ENCODE data around the gene CHRNA4.
"Not testable (repeated sequence)": the region's sequence is repeated elsewhere in the genome, so short reads cannot be mapped to it uniquely, and the experiment has no call there.

CHRNA4 gene

GRCh38 chr20:63308218-63308911 lies 52.8 kb downstream of the CHRNA4 start:
- no peak for DNase-seq (ENCODE audit: low spot score)

DNA sequence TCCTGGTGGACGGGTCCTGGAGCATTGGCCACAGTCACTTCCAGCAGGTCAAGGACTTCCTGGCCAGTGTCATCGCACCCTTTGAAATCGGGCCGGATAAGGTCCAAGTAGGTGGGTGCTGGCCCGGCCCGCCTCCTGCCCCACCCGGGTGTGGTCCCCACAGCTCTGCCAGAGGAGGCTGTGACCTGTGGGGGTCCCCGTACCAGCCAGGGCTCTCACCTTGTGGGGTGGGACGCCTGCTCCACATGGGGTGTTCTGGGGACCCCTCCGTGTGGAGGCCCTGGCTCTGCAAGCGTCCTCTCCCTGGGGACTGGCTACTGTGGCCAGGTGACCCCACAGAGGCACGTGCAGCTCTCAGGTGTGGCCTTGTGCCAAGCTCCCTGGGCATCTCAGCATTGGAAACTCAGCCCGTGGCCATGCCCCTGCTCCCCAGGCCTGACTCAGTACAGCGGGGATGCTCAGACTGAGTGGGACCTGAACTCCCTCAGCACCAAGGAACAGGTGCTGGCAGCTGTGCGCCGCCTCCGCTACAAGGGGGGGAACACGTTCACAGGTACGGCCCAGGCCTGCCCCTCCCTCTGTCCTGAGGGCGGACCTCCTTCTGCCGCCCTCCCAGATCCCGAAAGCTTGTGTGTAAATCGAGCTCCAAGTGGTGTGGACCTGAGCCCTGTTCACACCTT lies 53.5 kb downstream of the CHRNA4 start:
- no peak for DNase-seq (ENCODE audit: low spot score)

DNA sequence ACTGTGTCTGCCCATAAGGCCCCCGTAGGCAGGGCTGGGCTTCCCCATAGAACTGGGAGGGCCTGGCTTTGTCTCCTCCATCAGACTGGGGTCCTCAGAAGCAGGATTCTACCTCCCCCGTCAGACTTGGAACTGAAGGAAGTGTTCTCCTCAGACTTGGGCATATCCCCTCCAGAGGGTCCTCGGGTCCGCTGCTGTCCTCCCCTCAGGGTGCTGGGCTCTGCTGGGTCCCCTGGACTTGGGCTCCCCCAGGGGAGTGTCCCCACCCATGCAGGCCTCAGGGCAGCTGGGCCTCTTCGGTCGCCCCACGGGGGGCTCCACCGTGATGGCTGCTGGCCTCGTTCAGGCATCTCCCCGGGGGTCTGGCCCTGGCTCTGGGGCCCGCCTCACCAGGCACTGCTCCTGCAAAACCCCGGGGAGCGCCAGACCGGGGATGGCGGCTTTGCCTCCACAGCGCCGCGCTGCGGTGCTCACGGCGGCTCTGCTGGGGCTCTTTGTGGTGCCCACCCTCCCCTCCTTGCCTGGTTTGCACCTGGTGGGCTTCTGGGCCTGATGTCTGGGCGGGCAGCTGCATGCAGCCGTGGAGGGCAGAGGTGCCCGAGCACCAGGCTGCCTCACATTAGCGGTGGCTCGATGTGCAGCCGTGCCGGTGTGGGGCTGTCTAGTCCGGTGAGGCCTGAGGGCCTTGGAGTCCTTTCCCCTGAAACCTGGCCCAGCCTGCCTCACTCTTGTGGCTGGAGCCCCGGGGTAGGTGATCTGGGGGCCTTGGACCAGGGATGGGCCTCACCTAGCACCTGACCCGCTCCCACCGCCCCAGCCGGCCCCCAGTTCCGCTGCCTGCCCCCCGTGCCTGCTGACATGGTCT lies 54.2 kb downstream of the CHRNA4 start:
- DNase-seq (ENCODE audit: low spot score): no peak

GRCh38 chr20:63305933-63306672 lies 55.0 kb downstream of the CHRNA4 start:
- not testable (repeated sequence) for DNase-seq (ENCODE audit: low spot score)

DNA sequence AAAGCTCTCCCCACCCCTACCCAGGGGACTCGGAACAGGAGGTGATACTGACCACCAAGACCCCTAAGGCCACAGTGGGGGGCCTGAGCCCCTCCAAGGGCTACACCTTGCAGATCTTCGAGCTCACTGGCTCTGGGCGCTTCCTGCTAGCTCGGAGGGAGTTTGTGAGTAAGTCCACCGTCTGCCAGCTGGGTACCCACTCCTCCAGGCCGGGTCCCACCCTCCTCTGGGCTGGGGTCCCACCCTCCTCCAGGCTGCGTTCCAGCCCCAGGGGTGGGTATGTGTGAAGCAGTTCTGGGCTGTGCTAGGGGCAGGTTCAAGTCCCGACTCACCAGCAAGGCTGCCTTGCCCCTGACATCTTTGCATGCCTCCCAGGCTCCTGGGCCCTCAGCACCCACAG lies 55.8 kb downstream of the CHRNA4 start:
- no peak for DNase-seq (ENCODE audit: low spot score)

DNA sequence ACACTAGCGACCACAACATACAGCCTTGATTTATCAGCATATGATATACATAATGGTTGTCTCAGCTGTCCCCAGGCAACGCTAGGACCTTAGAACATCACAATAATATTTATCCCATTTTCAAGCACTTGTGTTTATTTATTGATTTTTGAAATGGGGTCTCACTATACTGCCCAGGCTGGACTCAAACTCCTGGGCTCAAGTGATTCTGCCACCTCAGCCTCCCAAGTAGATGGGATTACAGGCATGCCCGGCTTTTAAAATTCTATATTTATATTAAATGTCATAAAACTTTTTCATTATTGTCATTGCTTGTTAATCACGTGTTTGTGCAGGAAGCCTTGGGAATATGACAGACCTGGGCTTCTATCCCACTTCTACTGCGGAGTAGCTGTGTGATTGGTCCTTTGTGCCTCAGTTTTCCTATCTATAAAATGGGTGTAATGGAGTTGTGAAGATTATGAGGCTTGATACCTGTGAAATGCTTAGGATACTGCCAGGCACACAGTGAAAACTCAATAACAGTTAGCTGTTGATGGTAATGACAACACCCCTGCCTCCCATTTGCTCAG lies 58.0 kb downstream of the CHRNA4 start:
- no peak for DNase-seq (ENCODE audit: low spot score)

- no peak for DNase-seq (ENCODE audit: low spot score)
Measured at GRCh38 chr20:63301671-63302070, 59.5 kb downstream of the CHRNA4 start.

DNA sequence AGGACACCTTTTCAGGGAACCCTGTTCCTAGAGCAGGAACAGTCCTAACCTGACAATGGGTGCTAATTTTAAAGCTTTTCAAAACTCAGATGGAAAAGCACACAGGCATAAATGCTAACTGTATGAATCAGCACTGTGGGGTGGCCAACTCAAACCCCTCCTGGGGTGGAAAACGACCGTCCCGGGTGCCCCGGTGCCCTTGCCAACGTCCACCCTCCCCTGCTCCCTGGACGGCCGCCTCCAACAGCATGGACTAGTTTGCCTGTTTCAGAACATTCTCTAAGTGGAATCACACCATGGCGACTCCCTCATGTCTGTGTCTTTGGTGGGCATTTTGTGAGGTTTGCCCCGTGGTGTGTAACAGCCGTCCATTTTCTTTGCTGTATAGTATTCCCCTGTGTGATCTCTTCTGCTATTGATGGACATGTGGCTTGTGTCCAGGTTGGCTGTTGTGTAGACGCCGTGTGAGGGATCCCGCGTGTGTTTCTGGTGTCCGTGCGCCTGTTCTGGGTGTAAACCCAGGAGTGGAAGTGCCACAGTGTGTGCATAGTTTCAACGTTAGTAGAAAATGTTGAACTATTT lies 62.3 kb downstream of the CHRNA4 start:
- no peak for DNase-seq (ENCODE audit: low spot score)

- DNase-seq (ENCODE audit: low spot score): no peak
Measured at GRCh38 chr20:63297796-63298572, 63.2 kb downstream of the CHRNA4 start.

DNA sequence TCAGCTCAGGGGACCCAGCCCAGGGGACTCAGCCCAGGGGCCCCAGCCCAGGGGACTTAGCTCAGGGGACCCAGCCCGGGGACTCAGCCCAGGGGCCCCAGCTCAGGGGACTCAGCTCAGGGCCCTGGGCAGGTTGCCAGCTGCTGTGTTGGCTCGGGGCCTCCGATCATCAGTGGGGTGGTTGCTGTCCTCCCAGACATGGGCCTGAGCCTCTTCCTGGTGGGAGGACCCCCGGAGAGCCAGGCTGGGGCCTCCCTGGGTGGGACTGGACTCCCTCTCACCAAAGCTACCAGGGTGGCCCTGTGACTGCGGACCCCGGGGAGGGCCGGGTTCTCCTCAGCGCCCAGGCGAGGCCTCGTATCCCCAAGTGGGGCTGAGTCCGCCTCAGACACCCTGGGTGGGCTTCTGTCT lies 63.8 kb downstream of the CHRNA4 start:
- no peak for DNase-seq (ENCODE audit: low spot score)

- no peak for DNase-seq (ENCODE audit: low spot score)
Measured at GRCh38 chr20:63296531-63297299, 64.4 kb downstream of the CHRNA4 start.

- no peak for DNase-seq (ENCODE audit: low spot score)
Measured at GRCh38 chr20:63295846-63296245, 65.3 kb downstream of the CHRNA4 start.

DNA sequence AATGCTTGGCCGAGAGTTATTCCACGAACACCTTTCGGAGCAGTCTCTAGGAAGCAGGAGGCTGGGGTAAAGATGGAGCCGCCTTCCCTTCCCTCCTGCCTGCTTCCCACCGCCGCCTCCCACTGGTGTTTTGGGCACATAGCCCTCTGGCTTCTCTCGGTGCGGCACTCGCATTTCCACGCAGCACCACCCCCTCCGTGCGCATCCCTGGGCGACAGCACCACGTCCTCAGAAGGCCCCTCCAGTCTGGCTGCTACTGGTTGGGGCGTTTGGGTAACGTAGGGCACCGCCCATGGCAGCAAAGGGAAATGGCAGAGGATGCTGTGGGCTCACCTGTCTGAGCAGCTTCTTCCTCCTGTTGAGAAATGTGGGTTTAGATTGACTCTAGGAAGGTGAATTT lies 65.7 kb downstream of the CHRNA4 start:
- no peak for DNase-seq (ENCODE audit: low spot score)

- no peak for DNase-seq (ENCODE audit: low spot score)
Measured at GRCh38 chr20:63295018-63295417, 66.1 kb downstream of the CHRNA4 start.

DNA sequence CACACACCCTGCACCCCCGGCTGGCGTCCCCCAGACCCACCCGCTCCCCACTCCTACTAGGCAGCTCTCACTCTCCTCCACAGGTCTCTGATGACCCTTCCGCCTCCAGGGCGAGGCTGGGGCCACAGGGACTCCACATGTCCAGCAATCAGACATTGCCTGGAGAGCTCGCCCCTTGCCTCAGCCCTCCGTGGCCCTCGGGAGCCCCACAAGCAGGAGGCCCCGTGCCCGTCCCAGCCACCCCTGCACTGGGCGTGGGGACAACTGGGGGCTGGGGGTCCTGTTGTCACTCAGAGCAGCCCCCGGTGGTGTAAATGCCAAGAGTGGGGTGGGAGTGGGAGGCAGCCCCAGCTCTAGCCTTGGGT lies 66.6 kb downstream of the CHRNA4 start:
- DNase-seq (ENCODE audit: low spot score): no peak

DNA sequence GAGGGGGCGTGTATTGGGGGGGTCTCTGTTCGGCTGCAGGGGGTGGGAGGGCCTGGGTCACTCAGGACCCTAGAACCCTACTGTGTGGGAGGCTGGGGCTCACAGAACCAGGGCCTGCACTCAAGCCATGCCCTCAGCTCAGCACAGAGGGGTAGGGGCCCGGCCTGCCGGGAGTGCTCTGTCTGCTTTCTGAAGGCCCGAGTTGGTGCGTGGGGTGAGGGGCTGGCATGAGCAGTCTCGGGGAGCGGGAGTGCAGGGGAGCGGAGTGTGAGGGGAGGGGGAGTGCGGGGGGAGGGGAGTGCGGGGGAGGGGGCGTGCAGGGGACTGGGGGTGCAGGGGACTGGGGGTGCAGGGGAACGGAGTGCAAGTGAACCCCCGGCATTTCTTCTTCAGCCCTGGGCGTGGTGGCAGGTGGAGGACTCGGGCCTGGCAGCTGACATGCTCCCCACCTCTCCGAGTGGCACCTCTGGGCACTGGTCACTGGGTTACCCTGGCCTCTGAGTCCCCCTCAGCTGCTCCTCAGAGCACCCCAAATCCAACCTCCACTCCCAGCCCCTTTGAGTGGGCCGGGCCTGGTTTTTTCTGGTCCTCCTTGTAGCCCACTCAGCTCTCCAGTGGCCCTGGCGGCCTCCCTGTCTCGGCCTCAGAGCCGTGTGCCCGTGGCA lies 67.1 kb downstream of the CHRNA4 start:
- no peak for DNase-seq (ENCODE audit: low spot score)

GRCh38 chr20:63293456-63293855 lies 67.7 kb downstream of the CHRNA4 start:
- no peak for DNase-seq (ENCODE audit: low spot score)

All from LoVo (cell line).